ENCODE measurements around the gene PHF2.
"Not testable (repeated sequence)": the region's sequence is repeated elsewhere in the genome, so short reads cannot be mapped to it uniquely, and the experiment has no call there.

The PHF2 gene

GRCh38 chr9:93669116-93669957 is 93.0 kb downstream of the PHF2 start:
- DNase-seq, result no peak

GRCh38 chr9:93669958-93670207 is 93.5 kb downstream of the PHF2 start:
- no peak for DNase-seq

GRCh38 chr9:93670208-93671019 is 94.0 kb downstream of the PHF2 start:
- peak; percentile 64 for DNase-seq

- no peak for DNase-seq
Measured at GRCh38 chr9:93671020-93671338, 94.6 kb downstream of the PHF2 start.

DNA sequence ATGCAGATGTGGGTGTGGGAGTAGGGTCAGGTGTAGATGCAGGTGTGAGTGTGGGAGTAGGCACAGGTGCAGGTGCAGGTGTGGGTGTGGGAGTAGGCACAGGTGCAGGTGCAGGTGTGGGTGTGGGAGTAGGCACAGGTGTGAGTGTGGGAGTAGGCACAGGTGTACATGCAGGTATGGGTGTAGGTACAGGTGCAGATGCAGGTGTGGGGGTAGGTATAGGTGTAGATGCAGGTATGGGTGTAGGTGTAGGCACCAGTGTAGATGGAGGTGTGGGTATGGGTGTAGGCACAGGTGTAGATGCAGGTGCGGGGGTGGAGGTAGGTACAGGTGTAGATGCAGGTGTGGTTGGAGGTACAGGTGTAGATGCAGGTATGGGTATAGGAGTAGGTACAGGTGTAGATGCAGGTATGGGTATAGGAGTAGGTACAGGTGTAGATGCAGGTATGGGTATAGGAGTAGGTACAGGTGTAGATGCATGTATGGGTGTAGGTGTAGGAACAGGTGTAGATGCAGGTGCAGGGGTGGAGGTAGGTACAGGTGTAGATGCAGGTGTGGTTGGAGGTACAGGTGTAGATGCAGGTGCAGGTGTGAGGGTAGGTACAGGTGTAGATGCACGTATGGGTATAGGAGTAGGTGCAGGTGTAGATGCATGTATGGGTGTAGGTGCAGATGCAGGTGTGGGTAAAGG is 96.1 kb downstream of the PHF2 start:
- not testable (repeated sequence) for DNase-seq

GRCh38 chr9:93673021-93673838 is 96.8 kb downstream of the PHF2 start:
- DNase-seq, result peak; percentile 37

- no peak for DNase-seq
Measured at GRCh38 chr9:93673839-93674334, 97.5 kb downstream of the PHF2 start.

DNA sequence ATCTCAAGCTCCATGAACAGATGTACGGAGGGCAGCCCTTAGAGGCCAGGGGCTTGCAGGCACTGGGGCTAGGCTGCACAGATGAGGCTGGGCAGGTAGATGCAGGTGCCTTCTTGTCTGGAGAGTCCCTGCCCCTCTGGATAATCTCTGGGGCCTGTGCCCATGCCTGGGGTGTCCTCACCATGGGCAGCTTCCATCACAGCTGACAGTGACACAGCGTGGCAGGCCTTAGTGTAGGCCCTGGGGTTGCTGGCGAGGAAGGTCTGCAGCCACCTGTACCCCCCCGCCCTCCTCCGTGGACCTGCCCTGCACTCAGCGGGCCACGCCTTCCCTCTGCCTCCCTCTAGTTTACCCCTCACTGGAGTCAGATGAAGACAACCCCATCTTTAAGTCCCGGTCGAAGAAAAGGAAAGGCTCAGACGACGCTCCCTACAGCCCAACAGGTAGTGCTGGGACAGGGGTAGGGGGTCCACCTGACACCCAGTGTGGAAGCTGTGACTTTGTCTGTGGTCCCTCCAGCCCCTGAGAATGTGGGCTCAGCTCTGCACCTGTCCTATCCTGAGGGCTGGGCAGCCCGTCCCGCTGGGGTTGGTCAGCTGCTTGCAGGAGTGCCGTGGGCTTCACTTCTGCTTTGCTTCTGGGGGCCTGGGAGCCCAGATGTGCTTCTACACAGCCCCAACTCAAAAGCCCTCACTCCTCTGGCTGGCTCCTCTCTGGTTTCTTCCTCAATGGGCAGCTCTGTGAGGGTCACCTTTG is 98.4 kb downstream of the PHF2 start:
- DNase-seq, result no peak

DNA sequence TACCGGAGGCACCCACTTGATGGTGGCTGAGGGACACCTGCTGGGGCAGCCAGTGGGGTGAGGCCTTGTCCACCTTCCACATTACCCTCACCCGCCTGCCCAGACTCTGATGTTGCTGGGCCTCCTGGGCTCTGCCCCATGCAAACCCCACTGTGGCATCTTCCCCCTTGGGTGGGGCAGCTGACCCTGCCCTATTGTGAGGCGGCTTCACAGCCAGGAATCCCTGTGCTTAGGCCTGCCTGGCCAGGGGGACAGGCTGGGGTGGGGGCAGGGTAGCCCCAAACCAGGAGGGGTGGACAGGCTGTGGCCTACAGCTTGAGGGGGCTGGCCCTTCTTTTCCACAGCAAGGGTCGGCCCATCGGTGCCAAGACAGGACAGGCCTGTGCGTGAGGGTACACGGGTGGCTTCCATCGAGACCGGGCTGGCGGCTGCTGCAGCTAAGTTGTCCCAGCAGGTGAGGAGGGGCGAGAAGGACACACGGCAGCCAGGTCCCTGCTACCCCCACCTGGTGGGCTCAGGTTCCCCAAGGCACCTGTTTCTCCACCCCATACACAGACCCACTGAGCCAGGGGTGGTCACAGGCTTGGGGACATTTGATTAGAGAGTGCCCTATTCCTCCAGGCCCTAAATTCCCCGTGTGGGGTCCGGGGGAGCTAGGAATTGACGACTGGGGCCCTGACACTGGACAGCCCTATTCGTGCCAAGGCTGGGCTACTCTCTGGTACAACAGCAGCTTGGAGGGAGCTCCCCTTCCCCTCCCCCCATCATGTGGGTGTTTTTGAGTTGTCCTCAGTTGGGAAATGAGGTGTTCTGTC is 99.2 kb downstream of the PHF2 start:
- DNase-seq, result no peak

DNA sequence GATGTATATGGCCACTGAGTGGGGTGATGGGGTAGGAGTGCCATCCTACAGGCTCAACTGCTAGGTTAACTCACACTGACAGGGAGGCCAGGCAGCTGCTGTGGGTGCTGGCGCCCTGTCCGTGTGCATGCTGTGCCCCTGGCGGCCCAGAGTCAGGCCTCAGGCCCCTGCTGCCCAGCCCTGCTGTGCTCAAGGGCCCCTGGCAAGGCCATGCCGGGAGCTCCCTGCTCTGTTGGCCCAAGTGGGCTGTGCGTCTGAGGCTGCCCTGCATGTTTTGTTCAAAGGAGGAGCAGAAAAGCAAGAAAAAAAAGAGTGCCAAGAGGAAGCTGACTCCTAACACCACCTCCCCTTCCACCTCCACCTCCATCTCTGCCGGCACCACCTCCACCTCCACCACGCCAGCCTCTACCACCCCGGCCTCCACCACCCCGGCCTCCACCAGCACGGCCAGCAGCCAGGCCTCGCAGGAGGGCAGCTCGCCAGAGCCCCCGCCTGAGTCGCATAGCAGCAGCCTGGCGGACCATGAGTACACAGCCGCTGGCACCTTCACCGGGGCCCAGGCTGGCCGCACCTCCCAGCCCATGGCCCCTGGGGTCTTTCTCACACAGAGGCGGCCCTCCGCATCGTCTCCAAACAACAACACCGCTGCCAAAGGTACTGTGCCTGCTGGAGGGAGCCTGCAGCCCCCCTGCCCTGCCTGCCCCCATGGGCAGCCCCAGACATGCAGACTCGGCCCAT is 100.1 kb downstream of the PHF2 start:
- DNase-seq, result no peak

DNA sequence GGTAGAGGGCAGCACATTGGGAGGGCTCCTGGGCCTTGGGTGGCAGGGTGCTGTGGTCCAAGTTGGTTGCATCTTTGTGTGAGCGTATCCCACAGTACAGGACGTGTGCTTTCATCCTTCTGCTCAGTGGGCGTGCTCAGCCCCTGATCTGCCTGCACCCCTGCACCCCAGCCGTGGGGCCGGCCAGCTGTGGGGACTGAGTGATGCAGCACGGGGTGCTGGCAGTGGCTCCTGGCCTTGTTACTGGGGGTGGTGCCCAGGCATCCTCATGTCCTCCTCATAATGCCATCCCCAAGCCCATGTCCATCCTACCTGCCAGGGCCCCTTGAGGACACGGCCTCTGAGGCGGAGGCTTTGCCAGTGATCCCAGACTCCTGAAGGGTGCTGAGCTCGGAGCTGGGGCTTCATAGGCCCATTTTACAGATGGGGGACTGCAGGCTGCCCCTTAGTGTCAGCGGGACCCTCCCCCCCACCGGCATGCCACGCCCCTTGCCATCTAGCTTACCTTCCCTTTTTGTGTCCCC is 100.7 kb downstream of the PHF2 start:
- no peak for DNase-seq

DNA sequence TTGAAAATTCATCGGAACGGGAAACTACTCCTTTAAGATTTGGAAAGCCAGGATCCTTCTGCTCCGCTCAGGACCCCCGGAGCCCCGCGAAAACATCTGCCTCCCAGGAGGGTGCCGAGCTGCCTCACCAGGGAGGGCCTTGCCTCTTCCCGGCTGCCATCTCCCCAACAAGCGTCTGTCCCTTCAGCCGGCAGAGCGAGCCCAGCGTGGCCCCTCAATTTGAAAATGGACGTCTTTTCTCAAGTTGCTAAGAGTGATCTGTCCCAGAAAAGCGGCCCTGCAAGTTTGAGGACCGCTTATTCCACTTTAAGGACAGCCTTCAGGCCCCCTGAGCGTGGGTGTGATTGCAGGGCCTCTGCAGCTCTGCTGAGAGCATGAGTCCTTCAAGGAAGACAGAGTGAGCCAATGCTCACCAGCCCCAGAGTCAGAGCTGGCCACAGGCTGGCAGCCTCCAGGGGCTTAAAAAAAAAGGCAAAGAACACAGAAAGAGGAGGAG is 101.3 kb downstream of the PHF2 start:
- no peak for DNase-seq

GRCh38 chr9:93678199-93679019 is 102.0 kb downstream of the PHF2 start:
- no peak for DNase-seq

DNA sequence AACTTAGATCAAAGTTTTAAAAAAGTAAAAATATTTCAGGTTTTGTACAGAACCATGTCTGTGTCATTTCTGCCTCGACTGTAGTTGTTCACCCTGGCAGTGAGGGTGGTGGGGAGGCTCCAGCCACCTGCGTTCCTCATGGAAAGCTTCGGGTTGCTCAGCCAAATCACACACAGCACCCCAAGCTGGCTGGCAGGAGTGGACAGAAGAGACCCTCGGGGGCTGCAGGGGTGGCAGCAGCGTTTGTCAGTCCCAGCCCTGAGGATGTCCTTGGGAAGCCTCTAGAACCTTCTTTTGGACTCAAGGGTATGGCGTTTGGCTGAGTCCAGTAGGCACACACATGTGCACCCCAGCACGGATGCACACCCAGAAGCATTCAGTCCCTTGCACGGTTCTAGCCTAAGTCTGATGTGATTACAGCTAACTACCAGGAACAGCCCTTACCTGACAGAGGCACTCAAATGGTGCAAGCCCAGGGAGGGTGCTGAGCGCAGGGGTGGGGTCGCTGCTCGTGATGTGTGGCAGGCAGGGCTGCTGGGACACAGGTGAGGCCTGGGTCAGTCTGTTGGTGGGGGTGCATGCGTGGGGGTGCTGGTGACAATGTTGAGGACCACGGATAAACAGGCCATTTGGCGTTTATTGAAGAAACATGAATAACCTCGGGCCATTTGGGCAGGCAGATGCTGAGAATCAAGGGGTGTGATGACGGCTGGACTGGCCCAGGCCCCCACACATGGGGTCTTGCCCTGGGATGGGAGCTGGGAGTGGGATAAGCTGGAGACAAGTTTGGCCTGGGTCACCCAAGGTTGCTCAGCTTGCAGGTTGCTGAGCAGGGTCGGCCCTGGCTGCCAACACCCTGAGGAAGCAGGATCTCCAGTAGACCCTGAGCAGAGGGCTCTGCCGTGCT is 103.4 kb downstream of the PHF2 start:
- DNase-seq, result no peak

DNA sequence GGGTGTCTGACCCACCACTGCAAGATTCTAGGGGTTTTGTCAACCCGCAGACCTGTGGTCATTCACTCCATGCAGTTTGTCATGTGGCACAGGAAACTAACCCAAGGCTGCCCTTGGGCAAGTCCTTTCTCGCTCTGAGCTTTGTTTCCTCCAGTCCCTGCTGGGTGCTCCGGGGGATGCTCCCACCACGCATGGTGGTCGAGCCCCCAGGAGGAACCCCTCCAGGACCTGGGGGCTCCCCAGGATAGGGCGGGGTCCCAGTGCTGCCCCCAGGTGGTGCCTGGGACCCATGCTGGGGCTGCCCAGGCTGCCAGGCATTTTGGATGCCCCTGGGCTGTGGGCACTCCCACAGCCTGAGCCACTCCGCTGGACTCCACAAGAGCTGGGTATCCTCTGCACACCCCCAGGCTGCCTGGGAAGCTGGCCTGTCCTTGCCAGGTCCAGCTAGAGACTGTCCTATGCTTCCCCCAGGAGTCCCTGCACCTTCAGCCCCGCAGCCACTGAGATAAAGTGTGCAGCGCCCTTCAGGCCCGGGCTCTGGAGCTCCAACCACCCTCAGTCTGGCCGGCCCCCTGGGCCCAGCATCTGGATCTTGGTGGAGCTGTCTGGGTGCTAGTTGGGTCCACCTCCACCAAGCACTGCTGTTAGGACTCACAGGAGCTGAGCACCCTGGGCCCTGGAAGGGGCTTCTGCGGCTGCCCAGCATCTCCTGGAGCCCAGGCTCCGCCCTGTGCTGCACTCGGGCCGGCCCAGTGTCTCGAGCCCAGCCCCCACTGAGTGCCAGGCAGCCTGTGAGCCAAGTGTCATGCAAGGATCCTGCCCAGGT is 104.3 kb downstream of the PHF2 start:
- no peak for DNase-seq

DNA sequence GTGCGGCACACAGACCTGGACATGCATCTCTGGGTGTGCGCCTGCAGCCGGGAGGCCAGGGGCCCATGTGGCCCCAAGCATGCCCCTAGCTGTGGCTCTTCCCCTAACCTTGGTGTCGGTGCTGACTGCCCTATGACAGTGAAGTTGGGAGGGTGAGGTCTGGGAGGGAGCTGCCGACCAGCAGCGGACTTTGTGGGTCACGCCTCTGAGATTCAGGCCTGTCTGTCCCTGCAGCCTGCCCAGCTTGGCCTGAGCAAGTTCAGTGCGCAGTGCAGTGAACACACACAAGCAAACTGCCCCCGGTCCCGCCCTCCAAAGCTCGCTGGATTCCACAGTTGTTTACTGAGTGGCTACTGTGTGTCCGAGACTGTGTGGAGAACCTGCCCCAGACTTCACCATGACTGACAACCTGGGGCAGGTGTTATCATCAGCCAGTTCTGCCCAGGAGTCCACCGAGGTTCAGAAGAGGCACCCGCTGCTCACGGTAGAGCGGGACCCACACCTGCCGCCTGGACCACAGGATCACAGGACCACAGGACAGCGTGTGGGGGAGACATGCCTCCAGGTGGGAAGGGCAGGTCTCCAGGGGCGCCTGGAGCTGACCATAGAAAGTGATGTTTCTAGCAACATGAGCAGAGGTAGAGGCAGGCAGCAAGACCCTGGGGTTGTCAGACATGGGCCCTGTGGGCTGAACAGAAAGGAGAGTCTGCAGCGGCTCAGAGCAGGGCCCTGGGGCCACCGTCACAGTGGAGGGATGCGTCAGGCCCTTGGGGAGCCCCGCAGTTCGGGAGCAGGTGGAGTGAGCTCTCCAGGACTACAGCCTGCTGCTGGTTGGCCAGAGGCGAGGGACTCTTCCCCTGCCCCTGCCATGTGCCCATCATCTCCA is 105.1 kb downstream of the PHF2 start:
- no peak for DNase-seq

Measured in EL (cell line).